HG03095 (cell line): Measurements from ENCODE around the gene EHMT2.

Experiments
- ATAC-seq: cut with Tn5 transposase; IDR thresholded peaks from one replicate; pipeline ENCODE4 v1.9.1; 2021; ENCODE audit warnings: moderate library complexity; ENCODE audit not compliant: unreplicated experiment

EHMT2 gene

DNA sequence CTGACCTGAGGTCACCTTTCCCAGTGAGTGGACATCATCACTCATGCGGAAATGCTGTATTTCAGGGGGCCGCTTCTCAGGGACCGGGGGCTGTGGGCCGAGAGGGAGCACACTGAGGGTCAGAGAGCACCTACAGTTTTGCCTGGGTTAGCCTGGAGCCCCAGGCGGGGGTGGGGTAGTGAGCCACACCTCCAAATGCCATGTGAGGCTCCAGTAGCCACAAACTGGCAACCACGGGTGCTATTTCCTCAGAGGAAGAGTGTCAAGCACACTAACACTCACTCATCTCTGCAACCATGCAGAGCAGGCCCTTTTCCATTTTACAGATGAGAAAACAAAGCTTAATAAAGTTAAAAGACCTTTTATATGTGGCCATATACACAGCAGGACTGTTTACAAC lies 4.7 kb downstream of the EHMT2 start:
- ATAC-seq = no peak

DNA sequence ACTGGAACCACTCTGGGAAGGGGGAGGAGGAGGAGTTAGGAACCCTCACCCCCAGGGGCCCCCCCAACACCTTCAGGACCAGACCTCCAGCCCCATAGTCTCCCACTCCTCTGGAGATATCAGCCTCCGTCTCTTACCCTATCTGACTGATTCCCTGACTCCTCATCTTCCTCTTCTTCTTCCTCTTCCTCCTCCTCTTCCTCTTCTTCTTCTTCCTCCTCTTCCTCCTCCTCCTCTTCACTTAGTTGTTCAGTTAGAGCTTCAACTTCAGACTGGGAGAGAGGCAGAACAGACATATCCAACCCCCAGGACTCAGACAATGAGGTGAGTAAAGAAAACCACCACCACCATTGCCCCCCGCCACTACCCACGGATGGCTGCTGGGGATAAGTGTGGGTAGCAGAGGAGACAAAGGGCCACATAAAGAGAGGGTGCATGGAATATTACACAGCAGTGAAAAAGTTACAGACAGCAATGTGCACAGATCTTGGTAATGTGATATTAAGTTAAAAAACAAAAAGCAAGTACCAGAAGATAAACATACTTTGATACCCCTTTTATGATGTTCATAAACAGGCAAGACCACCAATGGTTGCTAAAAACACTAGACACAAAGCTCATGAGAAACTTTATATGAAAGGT lies 8.0 kb downstream of the EHMT2 start:
- no peak for ATAC-seq

DNA sequence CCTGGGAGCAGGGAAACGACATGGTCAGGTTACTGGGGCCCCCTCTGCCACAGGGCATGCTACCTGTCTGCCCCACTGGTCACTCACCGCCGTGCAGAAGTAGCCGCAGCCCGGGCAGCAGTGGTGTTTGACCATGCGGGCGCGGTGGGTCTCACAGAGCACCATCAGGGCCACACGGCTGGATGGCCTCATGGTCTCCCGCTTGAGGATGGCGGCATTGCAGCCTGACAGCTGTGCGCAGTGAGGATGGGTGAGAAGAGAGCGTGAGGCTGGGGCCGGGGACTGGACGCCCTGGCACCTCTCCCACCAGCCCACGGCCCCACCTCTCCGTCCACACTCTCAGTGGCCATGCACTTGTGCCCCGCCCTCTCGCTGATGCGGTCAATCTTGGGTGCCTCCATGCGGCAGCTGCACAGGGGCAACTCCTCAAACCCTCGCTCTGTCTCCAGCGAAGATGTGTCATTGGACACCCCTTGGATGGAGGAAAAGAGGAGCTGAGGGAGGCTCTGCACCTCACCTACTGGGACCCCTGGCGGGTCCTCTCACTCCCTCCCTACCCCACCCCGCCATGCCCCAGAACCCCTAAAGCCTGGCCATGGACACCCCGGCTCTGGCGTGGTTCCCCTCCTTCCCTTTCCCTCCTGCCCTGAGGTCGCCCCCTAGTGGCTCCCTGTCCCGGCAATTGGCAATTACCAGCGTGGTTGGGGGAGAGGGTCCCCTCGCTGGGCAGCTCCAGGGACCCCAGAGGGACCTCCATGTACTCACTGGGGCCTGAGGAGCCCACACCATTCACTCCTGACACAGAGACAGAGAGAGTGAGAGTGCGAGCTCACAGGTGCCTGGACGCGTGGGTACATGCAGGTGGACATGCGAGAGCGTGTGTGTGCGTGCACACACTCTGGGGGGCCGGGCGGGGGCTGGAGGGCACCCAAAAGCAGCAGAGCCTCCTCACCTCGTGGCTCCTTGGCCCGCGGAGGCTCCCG lies 8.9 kb downstream of the EHMT2 start:
- ATAC-seq = no peak

DNA sequence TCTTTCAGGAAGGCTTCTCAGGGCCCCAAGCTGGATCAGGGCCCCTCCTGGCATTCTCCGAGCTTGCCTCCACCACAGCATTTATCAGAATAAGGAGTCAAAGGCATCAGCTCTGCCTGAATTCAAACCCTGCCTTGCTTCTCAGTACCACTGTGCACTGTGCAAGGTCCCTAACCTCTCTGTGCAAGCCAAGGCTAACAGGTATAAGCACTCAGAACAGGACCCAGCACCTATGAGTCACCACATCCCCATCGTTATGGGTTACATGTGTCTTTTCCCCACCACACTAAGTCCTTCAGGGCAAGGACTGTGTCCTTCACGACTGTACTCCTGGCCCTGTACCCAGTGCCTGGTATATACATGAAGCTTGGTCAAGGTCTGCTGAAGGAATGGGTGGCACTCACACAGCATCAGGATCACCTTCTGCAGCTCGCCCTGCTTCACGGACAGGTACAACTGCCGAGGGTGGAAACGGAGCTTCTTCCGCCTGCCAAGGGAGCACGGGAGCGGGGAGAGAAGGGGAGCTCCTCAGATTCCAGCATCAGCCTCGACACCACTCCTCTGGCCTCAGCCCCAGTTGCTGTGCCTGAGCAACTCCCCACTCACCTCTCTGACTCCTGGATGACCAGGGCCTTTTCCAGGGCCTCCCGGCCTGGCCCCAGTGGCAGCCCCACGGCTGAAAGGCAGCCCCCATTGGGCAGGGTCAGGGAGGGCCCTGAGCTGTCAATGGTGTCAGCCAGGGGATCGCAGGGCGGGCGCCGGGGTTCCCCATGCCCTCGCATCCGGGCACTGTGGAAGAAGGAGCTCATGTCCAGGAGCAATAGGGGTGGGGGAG lies 10.1 kb downstream of the EHMT2 start:
- ATAC-seq = no peak

DNA sequence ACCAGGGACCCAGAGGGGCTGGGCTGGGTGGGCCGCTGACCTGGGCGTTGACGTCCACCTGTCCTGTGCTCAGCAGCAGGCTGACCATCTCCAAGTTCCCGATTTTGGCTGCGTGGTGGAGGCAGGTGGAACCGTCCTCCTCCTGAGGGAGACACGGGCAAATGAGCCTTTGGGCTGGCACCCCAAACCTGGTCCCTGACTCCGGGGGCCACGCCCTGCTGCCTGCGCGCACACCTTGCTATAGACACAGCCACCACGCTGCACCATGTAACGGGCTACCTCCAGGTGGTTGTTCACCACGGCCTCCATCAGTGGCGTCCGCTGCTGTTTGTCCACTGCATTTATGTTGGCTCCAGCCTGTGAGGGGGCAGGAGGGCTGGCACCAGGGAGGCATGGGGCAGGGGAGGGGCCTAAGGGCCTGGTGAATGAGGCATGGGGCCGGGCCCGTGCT lies 10.9 kb downstream of the EHMT2 start:
- ATAC-seq = no peak

DNA sequence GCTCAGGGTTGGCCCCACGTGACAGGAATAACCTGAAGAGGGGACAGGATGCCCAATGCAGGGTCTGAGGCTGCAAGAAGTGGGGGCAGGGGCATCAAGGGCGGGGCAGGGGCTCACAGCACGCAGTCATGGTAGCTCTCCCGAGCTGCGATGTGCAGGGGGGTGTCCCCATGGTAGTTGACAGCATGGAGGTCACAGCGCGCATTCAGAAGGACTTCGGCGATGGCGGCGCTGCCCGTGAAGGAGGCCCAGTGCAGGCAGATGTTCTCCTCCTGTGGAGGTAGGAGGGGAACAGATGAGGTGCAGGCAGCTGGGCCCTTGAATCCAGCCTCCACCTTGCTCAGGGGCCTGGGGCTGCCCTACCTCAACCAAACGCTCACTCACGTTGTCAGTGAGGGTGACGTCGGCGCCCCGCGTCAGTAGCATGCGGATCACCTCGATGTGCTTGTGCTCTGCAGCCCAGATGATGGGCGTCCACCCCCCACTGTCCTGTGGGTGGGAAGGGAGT lies 12.9 kb downstream of the EHMT2 start:
- ATAC-seq = no peak

DNA sequence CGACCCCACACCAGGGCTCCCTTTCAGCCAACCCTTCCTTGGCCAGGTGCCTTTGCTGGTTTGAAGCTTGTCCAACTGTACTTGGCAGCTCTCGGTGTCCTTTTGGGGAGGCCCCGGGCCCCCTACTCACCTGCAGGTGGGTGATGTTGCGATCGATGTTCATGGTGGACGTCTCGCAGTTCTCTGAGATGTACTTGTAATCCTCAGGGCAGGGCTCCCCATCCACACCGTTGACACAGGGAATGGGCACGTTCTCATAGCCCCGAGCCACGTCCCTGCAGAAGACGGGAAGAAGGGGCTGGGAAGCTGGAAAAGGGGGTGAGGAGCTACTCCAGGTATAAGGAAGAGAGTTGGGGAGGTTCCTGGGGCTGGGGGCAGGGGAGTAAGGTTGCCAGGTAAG lies 13.8 kb downstream of the EHMT2 start:
- no peak for ATAC-seq

DNA sequence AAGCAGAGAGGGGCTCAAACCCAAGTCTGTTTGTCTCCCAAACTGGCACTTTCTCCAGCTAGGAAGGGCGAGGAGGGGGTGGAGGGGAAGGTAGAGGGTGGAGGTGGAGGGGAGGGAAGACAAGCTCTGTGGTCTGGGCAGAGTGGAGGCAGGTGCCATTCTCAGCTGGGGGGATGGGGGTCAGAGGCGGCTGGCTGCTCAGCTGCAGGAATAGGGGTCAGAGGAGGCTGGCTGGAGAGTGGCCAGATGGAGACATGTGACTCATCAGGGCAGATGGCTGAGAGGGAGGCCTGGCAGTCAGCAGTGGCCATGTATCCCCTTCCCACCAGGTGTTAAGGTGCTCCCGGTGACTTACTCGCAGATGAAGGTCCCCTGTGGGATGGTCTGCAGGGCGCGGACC lies 15.2 kb downstream of the EHMT2 start:
- no peak for ATAC-seq

DNA sequence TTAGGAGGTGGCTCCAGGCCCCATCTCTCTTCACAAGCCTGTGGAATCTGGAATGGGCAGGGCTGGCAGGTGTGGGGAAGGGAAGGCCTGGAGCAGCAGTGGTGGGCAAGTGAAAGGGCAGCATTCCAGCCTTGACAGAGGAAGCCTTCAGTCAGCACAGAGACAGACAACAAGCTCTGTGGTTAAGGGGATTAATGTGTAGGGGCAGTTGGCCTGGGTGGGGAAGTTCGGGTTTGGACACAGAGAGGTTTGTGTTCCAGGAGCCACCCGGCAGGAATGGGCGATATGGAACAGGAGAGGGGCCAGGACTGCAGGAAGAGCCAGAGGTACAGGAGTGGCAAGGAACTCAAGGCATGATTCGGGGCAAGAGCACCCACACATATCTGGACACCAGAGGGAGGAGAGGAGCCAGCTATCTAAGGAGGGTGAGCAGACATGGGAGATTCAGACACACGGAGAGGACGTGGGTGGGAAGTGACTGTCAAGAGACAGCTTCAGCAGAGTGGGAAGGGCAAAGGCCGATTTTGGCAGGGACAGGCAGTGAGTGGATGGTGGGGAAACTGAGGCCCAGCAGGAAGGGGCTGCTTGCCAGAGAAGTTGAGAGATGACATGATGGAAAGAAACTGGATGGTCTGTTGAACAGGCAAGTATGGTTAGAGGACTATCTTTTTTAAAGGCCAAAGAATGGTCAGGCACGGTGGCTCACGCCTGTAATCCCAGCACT lies 16.2 kb downstream of the EHMT2 start:
- ATAC-seq = no peak

DNA sequence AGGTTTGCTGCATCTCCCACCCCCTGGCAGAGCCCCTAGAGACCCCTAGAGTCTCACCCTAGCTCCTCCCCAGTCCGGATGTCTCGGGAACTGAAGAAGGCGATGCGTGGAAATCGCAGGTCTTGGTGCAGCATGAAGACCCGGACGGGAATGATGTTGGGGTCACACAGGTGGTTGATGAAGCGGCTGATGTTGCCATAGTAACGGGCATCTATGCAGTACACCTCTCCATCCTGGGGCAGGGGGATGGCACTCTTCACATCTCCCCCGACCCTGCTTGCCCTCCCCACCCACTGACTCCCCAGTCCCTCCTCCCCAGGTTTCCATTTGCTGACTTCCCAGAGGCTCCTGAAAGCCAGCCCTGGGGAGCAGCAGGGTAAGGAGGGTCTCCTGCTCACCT lies 16.9 kb downstream of the EHMT2 start:
- no peak for ATAC-seq

DNA sequence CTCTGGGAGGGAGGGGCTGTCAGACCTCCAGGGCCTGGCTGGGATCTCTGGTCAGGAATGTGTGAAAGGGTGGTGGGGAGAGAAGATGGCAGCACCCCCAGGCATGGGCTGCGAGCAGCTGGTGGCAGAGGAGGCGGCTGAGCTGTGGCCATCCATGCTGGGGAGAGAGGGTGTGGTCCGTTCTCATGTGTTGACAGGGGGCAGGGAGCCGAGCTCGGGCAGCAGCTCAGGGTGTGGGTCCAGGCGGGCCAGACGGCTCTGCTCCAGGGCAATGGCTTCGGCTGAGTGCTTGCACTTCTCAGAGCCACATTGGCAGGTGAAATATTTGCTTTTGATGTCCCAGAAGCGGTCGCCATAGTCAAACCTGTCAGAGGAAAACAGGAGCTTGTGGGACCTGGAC lies 17.6 kb downstream of the EHMT2 start:
- no peak for ATAC-seq

DNA sequence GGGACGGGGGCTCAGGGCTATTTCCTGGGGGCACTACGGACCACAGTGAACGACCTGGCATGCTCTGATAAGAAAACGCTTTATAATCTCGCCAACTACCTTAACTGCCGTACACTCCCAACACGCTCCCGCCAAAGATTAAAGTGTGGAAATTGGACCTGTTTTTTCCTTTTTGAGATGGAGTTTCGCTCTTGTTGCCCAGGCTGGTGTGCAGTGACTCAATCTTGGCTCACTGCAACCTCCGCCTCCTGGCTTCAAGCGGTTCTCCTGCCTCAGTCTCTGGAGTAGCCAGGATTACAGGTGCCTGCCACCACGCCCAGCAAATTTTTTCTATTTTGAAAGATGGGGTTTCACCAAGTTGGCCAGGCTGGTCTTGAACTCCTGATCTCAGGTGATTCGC lies 18.4 kb downstream of the EHMT2 start:
- ATAC-seq = no peak

DNA sequence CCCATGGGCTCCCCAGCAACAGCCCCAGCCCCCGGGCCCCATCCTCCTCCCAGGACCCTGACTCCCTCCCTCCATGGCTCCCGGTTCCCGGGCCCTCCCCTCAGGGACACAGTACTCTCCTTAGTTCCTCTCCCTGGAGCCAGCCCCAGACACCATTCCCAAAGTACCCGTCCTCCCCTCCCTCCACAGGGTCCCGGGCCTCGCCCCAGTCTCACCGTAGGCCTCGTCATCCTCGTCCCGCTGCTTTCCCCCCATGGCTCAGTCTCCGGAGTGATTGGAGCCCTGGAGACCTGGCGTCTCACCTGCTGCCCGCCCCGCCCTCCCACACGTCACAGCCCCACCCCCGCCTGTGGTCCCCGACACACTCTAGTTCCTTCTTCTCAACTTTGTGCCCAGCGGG lies 18.8 kb downstream of the EHMT2 start, which contains the start of gene SLC44A4:
TSS of gene SLC44A4 (minus strand) at position 272 of the 400 bp plus-strand sequence. CDS start at position 255, 17 bp downstream.
- no peak for ATAC-seq

DNA sequence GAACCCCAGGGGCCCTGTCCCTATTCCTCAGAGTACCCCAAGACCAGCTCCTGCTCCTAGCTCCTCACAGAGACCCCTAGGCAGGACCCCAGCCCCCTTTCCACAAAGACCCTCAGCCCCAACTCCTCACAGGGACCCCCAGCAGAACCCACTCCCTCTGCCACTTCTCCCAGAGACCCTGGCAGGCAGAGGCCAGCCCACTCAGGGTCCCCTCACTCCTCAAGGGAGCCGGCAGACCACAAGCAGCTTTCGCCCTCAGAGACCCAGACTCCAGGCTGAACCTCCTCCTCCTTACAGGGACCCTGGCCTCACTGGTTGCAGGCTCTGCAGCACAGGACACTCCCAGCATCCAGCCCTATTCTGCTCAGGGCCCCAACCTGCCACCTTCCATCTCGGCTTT lies 19.3 kb downstream of the EHMT2 start:
- no peak for ATAC-seq

DNA sequence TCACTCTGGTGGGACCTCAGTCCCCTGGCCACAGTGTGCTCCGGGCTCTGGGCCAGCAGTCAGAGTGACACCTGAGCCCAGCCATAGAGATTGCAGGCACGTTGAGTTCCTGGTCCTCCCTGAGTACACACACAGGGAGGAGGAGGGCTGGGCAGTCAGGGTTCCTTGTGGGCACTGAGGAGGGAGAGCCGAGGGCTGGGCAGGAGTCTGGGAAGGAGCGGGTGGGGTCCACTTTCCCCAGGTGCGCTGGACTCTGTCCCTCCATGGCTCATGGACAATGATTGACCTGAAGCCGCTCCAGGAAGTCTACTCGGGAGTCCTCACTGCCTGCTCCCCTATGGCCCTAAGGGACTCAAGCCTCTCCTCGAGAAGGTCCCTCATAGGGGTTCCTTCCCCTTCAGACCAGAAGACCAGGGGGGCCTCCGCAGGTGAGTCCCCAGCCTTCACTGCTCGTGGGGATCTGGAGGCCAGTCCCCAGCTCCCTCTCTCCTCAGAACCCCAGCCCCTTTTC lies 19.8 kb downstream of the EHMT2 start:
- ATAC-seq = no peak

DNA sequence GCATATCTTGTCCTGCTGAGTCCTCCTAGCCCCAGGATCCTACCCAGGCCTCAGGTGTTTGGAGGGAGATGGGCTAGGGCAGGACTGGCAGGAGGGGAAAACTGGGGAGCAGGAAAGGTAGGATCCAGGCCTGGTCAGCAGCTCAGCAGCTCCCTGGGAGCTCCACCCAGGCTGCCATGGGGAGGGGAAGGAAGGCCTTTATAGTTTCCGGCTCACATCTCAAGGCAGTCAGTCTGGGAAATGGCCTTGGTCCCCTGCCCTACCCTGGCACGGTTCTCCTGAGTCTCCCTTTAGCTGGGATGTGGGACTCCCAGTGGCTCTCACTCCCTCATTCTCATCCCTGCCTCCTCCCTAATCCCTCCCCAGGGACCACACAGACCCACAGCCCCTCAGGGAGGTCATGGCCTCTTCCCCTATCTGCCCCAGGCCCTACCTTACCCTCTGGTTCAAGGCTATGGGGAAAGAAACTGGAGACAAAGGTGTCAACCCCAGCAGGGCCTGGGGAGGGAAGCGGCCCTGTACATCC lies 20.3 kb downstream of the EHMT2 start:
- ATAC-seq = no peak

DNA sequence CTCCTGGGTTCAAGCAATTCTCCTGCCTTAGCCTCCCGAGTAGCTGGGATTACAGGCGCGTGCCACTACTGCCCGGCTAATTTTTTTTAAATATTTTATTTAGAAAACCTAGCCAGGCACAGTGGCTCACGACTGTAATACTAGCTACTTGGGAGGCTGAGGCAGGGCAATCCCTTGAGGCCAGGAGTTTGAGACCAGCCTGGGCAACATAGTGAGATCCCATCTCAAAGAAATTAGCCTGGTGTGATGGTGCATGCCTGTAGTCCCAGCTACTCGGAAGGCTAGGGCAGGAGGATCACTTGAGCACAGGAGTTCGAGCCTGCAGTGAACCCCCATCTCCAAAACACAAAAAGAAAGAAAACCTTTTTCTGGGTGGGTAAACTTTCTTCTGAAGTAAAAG lies 21.1 kb downstream of the EHMT2 start:
- ATAC-seq = no peak

DNA sequence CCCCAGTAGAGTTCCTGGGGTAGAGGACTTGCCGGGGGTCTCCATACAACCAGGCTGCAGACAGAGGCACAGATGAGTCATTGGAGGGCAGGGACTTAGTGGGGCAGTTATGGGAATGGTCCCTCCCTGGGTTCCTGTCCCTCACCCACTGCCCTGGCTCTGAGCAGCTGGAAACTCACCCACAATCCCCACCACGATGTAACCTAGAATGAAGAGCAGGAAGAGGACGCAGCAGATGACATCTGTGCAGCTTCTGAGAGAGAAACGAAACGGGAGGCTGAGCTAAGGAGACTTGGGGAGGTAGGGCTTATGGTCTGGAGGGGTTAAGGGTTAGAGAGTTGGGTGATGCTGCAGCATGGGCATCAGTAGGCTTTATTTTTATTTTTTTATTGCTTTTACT lies 21.6 kb downstream of the EHMT2 start:
- no peak for ATAC-seq

DNA sequence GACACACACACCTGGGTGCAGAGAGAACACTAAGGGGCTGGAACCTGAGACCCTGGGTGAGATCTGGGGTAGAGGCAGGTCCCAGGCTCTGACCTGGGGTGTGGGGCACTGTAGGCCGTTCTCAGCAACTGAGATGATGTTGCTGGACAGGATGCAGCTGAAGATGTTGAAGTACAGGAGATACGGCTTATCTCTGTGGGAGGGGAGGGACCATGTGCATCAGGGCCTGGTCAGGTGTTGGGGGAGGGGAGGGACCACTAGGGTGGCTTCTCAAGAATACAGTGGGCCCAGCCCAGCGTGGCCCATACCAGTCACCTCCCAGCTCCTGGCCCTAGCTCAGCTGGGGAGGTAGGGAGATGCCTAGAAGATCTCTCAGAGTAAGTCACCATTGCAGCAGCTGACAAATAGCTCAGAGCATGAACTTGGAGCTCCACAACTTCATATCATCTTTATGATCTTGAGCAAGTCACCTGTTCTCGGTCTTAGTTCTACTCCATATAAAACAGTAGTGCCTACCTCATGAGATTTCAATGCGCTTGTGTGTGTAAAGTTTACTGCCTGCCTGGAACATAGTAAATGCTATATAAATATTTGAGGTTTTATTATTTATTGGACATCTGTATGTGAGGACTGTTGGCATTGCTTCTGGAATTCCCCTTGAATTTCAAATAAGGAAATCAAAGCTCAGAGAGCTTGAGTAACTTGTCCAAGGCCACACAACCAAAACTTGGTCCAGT lies 22.5 kb downstream of the EHMT2 start:
- no peak for ATAC-seq
